ENCODE data around the gene TTLL3. TPM values are rescaled to one million over a fixed set of nuclear protein-coding genes. Genes with fewer than 3 reads are reported as not detected.

The TTLL3 gene
- total and polyA plus RNA-seq, 2 of the 13 experiments (the other 11 are each of a cell fraction or from before 2014, with no cell fraction given) = 9.5 to 51.2 TPM

DNA sequence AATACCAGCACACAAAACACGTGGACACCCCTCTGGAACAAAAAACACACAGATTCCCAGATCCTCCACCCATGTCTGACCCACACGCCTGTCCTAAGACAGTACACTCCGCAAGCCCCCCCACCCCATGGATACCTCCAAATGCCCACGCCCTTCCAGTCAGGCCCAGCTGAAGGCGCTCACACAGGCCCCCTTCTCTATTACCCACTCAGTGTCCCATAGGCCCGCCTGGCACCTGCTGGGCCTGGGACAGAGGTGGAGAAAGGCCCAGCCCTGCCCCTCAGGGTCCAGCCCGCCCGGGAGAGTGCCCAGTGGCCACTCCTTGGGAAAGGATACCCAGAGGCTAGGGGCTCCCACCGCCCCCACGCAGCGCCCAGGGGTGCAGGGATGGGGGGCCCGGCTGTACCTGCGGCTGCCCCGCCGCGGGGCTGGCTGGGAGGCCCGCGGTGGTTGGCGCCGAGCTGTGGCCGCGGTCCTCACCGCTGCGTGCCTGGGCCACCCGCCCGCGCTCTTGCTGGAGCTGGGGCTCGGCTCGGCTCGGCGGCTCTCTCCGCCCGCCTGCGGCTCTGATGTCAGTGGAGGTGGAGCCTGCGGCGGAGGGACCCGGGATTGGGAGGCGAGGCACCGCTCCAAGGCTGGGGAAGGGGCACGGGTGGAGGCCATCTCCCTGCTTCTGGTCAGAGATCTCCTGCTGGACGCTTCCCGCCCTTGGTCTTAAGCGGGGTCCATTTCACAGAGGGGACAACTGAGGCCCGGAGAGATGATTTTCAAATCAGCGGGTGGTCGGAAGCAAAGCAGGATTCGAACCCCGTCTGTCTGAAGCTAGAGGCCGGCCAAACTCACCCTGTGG lies 40.4 kb upstream of the TTLL3 start, which contains the start of gene CAMK1 (continued):
- TF ChIP-seq ZNF124 (CRISPR knock-in tag; IDR thresholded peaks at IDR 0.05) (0 out of 2 replicates have a peak, but pooled peaks have one; percentile 18), FOSL1 (CRISPR knock-in tag; IDR thresholded peaks at IDR 0.05; ENCODE audit: borderline replicate concordance) (no peak), ZSCAN22 (CRISPR knock-in tag; IDR thresholded peaks at IDR 0.05) (no peak), DNMT1 (CRISPR knock-in tag; IDR thresholded peaks at IDR 0.05) (no peak), NBN (conservative IDR thresholded peaks at IDR 0.05) (no peak), HMG20B (CRISPR knock-in tag; conservative IDR thresholded peaks at IDR 0.05) (no peak), MIER3 (CRISPR knock-in tag; IDR thresholded peaks at IDR 0.05; ENCODE audit: borderline replicate concordance) (no peak), ZSCAN25 (CRISPR knock-in tag; IDR thresholded peaks at IDR 0.05) (no peak), ZNF205 (CRISPR knock-in tag; IDR thresholded peaks at IDR 0.05) (no peak), FOSL2 (CRISPR knock-in tag; IDR thresholded peaks at IDR 0.05) (no peak), ZNF567 (CRISPR knock-in tag; IDR thresholded peaks at IDR 0.05; ENCODE audit: borderline replicate concordance) (no peak), ZNF557 (CRISPR knock-in tag; IDR thresholded peaks at IDR 0.05) (no peak), ZNF562 (CRISPR knock-in tag; IDR thresholded peaks at IDR 0.05; ENCODE audit: borderline replicate concordance) (no peak), ARID2 (CRISPR knock-in tag; IDR thresholded peaks at IDR 0.05; ENCODE audit: borderline replicate concordance) (no peak), RCOR2 (CRISPR knock-in tag; IDR thresholded peaks at IDR 0.05) (peak; percentile 10; the same call in 1 of the 2 replicates), HNRNPL (IDR thresholded peaks at IDR 0.05; ENCODE audit: low read depth, low read length) (no peak), KAT7 (CRISPR knock-in tag; IDR thresholded peaks at IDR 0.05; ENCODE audit: borderline replicate concordance) (peak; percentile 29; the same call in 1 of the 2 replicates), SMARCC2 (IDR thresholded peaks at IDR 0.05) (no peak)
- TF ChIP-seq, protein P1, sequence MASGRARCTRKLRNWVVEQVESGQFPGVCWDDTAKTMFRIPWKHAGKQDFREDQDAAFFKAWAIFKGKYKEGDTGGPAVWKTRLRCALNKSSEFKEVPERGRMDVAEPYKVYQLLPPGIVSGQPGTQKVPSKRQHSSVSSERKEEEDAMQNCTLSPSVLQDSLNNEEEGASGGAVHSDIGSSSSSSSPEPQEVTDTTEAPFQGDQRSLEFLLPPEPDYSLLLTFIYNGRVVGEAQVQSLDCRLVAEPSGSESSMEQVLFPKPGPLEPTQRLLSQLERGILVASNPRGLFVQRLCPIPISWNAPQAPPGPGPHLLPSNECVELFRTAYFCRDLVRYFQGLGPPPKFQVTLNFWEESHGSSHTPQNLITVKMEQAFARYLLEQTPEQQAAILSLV (CRISPR knock-in tag; IDR thresholded peaks at IDR 0.05; ENCODE audit: borderline replicate concordance) = peak; percentile 35; the same call in 1 of the 2 replicates
- TF ChIP-seq, protein P2, sequence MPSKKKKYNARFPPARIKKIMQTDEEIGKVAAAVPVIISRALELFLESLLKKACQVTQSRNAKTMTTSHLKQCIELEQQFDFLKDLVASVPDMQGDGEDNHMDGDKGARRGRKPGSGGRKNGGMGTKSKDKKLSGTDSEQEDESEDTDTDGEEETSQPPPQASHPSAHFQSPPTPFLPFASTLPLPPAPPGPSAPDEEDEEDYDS (CRISPR knock-in tag; IDR thresholded peaks at IDR 0.05) = peak; percentile 67
- TF ChIP-seq, protein P3, sequence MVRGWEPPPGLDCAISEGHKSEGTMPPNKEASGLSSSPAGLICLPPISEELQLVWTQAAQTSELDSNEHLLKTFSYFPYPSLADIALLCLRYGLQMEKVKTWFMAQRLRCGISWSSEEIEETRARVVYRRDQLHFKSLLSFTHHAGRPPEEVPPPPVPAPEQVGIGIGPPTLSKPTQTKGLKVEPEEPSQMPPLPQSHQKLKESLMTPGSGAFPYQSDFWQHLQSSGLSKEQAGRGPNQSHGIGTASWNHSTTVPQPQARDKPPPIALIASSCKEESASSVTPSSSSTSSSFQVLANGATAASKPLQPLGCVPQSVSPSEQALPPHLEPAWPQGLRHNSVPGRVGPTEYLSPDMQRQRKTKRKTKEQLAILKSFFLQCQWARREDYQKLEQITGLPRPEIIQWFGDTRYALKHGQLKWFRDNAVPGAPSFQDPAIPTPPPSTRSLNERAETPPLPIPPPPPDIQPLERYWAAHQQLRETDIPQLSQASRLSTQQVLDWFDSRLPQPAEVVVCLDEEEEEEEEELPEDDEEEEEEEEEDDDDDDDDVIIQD (CRISPR knock-in tag; IDR thresholded peaks at IDR 0.05; ENCODE audit: low read depth) = no peak
- TF ChIP-seq, protein P4, sequence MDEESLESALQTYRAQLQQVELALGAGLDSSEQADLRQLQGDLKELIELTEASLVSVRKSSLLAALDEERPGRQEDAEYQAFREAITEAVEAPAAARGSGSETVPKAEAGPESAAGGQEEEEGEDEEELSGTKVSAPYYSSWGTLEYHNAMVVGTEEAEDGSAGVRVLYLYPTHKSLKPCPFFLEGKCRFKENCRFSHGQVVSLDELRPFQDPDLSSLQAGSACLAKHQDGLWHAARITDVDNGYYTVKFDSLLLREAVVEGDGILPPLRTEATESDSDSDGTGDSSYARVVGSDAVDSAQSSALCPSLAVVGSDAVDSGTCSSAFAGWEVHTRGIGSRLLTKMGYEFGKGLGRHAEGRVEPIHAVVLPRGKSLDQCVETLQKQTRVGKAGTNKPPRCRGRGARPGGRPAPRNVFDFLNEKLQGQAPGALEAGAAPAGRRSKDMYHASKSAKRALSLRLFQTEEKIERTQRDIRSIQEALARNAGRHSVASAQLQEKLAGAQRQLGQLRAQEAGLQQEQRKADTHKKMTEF (CRISPR knock-in tag; IDR thresholded peaks at IDR 0.05) = peak; percentile 23; the same call in 1 of the 2 replicates
- TF ChIP-seq, protein P5, sequence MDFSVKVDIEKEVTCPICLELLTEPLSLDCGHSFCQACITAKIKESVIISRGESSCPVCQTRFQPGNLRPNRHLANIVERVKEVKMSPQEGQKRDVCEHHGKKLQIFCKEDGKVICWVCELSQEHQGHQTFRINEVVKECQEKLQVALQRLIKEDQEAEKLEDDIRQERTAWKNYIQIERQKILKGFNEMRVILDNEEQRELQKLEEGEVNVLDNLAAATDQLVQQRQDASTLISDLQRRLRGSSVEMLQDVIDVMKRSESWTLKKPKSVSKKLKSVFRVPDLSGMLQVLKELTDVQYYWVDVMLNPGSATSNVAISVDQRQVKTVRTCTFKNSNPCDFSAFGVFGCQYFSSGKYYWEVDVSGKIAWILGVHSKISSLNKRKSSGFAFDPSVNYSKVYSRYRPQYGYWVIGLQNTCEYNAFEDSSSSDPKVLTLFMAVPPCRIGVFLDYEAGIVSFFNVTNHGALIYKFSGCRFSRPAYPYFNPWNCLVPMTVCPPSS (IDR thresholded peaks at IDR 0.05) = no peak
- TF ChIP-seq, protein P6, sequence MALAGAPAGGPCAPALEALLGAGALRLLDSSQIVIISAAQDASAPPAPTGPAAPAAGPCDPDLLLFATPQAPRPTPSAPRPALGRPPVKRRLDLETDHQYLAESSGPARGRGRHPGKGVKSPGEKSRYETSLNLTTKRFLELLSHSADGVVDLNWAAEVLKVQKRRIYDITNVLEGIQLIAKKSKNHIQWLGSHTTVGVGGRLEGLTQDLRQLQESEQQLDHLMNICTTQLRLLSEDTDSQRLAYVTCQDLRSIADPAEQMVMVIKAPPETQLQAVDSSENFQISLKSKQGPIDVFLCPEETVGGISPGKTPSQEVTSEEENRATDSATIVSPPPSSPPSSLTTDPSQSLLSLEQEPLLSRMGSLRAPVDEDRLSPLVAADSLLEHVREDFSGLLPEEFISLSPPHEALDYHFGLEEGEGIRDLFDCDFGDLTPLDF (CRISPR knock-in tag; IDR thresholded peaks at IDR 0.05) = no peak

Data from HepG2 (cell line).